ENCODE data around the gene ABCC1. TPM values are rescaled to one million over a fixed set of nuclear protein-coding genes. Genes with fewer than 3 reads are reported as not detected.
"Not testable (repeated sequence)": the region's sequence is repeated elsewhere in the genome, so short reads cannot be mapped to it uniquely, and the experiment has no call there.

The ABCC1 gene
- total RNA-seq, 1 donor from 2014 or later: 13.6 TPM

DNA sequence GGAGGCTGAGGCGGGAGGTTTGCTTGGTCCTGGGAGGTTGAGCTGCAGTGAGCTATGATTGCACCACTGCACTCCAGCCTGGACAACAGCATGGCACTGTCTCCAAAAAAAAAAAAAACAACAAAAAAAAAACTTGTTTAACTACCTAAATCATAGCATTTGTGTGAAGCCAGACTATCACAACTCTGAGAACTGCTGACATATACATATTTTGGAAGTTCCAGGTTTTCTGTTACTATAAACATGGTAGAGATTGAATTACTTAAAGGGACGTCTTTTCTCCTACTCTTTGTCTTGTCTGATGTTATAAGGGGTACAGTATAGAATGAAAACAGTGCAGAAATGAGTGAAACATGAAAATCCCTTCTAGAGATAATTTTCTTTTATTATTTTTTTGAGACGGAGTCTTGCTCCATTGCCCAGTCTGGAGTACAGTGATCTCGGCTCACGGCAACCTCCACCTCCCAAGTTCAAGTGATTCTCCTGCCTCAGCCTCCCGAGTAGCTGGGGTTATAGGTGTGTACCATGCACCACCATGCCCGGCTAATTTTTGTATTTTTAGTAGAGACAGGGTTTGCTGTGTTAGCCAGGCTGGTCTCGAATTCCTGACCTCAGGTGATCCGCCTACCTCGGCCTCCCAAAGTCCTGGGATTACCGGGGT is 18.4 kb downstream of the ABCC1 start:
- DNase-seq: no peak

- no peak for DNase-seq
Measured at GRCh38 chr16:15970202-15970601, 20.8 kb downstream of the ABCC1 start.

- DNase-seq: no peak
Measured at GRCh38 chr16:15970743-15971439, 21.5 kb downstream of the ABCC1 start.

DNA sequence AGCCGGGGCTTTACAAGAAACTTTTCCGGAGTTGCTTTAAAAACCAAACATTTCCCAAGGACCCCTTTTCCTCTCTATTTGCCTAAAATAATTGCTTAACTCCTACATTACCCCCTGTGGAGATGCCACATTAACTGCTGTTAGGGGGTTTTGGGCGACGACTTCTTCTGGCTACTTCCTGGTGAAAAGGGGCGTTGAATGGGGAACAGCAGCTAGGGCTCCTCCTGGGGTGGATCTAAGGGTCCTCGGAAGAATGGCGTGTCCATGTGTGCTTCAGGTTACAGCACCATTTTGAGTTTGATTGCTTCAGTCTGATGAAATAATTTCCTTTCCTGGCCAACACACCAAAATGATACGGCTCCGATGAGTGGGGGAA is 22.0 kb downstream of the ABCC1 start:
- DNase-seq: no peak

DNA sequence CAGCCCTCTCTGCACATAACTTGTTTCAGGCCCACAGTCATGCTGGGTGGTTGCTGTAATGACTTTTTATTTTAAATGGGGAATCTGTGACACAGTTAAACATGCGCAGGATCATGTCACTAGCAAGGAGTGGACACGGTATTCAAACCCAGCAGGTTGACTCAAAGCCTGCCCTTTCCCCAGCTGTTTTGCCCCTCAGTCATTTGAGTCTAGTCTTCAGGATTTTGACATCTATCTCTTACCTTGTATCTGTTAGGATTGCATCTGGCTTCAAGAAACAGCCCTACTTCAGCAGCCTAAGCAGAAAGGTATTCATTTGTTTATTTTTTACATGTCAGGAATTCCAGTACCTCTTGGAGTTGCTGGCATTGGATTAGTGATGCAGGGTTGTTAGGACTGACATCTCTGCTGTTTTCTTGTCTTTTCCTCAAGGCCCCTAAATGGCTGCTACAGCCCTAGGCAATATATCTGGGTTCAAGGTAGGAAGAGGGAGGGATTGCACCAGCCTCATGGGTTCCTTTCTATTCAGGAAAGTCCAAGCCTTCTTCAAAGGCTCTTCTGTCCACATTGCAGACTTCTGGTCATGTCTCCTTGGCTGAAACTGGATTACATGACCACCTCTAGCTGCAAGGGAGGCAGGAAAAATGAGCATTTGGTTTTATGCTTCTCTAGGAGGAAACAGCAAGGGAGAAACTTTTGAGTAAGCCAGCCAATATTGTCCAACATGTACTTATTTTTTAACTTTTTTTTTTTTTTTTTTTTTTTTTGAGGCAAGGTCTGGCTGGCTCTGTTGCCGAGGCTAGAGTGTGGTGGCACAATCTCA is 22.8 kb downstream of the ABCC1 start:
- DNase-seq: no peak

DNA sequence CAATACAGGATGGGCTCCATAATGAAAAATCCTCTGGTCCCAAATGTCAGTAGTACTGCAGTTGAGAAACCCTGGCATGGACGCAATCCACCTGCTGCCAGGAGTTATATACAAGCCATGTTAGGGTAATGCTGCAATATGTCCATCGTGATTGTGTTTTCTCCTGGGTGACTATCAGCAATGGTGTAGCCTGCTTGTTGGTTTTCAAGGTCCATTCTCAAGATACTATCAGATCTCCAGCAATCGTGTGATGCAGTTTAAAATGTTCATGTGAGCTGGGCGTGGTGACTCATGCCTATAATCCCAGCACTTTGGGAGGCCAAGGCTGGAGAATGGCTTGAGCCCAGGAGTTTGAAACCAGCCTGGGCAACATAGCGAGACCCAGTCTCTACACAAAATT is 24.0 kb downstream of the ABCC1 start:
- no peak for DNase-seq

DNA sequence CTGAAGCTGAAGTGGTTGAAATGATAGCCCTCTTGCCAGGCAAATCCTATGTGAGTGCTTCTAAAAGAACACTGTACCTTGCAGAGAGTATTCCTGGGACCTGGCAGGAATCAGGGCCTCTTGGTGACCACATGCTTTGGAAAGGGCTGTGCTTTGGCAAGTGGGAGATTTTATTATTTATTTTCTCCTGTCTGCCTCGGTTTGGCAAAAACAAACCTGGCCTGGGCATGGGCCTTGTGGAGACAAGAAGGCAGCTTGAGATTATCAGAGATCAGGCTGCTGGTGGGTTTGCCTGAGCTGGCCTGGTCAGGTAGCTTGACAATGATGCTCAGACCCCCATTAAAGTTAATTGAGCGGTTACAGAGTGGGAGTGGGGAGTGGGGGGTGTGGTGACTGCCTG is 24.6 kb downstream of the ABCC1 start:
- no peak for DNase-seq

DNA sequence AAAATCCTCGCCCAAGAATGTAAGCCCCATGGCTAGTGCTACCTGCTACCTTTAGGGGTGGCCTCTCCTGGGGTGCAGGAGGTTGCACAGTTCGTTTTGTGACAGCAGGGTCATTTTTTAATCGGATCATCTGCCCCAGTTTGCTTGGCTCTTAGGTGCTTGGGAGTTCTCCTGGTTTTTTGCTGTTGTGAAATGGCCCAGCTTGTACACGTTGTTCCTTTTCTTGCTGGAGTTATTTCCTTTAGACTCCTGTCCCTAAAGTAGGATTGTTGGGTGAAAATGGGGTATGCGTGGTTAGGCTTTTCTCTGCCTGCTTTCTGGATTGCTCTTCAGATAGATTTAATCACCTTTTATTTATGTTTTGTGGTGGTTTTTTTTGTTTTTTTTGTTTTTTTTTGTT is 25.8 kb downstream of the ABCC1 start:
- DNase-seq: no peak

GRCh38 chr16:15976225-15976812 is 26.9 kb downstream of the ABCC1 start:
- DNase-seq: no peak

- DNase-seq: no peak
Measured at GRCh38 chr16:15976929-15977637, 27.7 kb downstream of the ABCC1 start.

DNA sequence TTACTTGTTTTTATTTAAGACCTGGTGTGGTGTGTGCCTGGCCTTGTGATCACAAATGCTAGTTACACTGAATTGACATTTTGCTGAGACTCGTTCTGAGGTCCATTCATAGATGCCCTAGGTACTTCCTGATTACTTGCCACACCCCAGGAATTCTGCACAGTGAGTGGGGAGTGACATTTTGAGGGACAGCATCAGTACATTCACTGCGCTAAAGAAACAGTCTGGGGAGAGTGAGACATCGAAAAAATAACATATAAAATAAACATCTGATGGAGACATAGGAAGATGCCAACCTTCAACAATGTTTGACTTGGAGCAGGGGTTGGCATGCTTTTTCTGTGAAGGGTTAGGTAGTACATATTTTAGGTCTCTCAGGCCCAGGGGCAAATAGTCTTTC is 30.4 kb downstream of the ABCC1 start:
- DNase-seq: no peak

DNA sequence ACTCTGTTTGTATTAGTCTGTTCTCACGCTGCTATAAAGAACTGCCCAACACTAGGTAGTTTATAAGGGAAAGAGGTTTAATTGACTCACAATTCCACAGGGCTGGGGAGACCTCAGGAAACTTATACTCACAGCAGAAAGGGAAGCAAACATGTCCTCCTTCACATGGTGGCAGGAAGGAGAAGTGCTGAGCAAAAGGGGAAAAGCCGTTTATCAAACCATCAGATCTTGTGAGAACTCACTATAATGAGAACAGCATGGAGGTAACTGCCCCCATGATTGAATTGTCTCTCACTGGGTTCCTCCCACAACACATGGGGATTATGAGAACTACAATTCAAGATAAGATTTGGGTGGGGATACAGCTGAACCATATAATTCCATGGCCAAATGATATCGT is 30.9 kb downstream of the ABCC1 start:
- no peak for DNase-seq

DNA sequence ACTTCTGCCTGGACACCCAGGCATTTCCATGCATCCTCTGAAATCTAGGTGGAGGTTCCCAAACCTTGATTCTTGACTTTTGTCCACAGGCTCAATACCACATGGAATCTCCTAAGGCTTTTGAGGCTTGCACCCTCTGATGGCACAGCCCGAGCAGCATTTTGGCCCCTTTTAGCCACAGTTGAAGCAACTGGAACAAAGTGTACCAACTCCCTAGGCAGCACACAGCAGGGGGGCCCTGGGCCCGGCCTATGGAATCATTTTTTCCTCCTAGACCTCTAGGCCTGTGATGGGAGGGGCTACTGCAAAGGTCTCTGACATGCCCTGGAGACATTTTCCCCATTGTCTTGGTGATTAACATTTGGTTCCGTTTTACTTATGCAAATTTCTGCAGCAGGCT is 32.0 kb downstream of the ABCC1 start:
- no peak for DNase-seq

DNA sequence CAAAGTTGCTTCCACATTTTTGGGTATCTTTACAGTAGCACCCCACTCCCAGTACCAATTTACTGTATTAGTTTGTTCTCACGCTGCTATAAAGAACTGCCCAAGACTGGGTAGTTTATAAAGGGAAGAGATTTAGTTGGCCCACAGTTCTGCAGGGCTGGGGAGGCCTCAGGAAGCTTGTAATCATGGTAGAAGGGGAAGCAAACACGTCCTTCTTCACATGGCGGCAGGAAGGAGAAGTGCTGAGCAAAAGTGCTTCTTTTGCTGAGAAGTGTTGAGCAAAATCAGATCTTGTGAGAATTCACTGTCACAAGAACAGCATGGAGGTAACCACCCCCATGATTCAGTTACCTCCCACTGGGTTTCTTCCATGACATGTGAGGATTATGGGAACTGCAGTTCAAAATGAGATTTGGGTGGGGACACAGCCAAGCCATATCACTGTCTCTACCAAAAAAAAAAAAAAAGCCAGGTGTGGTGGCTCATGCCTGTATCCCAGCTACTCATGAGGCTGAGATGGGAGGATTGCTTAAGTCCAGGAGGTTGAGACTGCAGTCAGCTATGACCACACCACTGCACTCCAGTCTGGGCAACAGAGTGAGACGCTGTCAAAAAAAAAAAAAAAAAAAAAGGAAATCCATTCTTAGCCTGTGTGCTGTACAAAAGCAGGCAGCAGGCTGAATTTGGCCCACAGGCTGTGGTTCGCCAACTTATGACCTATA is 32.9 kb downstream of the ABCC1 start:
- DNase-seq: not testable (repeated sequence)

DNA sequence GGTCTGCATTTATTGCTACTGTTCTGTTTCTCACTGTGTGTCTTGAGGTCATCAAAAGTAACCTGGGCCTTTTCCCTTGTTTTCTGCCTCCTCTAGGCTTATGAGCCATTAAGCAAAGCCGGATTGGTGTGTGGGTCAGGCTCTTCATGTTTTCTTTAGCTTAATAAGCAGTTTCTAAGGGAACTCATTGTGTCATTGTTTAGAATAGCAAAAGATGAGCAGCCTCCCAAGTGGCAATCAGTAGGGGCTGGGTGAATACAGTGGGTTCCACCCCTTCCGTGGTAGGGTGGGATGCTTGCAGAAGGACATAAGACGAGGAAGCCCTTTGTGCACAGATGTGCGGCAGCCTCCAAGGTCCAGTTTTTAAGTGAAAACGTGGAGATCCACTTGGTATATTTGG is 34.5 kb downstream of the ABCC1 start:
- DNase-seq: no peak

DNA sequence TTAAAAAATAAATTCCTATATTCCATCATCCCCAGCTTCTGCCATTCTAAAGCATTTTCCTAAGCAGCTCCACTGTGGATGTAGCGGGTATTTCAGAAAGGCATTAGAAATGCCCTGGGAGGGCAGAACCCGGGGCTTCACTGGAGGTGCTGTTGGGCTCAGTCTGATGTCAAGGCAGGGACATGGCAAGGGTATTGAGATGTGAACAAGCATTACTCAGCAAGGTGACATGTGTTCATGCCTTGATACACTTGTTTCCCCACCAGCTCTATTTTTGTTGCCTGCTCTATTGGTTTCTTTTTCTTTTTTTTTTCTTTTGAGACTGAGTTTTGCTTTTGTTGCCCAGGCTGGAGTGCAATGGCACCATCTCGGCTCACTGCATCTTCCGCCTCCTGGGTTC is 35.7 kb downstream of the ABCC1 start:
- no peak for DNase-seq

DNA sequence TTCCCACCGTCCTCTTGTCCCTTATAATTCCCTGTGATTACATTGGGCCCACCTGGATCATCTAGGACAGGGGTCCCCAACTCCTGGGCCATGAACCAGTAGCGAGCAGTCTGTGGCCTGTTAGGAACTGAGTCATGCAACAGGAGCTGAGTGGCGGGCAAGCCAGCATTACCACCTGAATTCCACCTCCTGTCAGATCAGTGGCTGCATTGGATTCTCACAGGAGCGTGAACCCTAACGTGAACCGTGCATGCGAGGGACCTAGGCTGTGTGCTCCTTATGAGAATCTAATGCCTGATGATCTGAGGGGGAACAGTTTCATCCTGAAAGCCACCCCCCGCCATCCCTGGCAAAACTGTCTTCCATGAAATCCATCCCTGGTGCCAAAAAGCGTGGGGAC is 36.8 kb downstream of the ABCC1 start:
- no peak for DNase-seq

GRCh38 chr16:15988268-15989013 is 39.0 kb downstream of the ABCC1 start:
- DNase-seq: no peak

DNA sequence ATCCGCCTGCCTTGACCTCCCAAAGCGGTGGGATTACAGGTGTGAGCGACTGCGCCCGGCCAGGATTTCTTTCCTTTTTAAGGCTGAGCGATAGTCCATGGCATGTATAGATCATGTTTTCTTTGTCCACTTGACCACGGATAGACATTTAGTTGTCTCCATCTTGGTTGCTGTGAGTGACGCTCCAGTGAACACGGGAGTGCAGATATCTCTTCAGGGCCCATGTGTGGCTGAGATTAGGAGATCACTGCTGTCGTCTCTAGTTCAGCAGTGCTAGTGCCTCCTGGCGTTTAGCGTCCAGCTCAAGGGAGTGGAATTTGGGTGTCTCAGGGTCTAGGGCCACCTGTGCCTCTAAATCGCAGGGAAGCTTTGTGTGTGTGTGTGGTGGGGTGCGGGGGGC is 41.5 kb downstream of the ABCC1 start:
- no peak for DNase-seq

DNA sequence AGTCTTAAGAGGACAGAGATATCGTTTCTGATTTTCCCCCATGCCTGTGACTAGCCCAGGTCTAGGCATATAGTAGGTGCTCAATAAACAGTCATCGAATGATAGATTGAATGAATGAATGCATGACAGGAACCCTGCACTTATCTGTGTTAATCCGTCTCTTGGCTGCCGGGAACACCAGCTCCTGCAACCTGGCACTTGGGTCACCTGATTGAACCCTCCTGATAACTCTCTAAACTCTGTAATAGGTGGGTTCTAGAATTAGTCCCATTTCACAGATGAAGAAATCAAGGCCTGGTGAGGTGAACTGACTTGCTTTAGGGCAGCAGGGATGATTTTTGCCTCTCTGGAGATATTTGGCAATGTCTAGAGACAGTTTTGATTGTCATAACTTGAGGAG is 43.7 kb downstream of the ABCC1 start:
- DNase-seq: no peak

GRCh38 chr16:15993541-15993940 is 44.1 kb downstream of the ABCC1 start:
- no peak for DNase-seq
